SK-MEL-5 (cell line): ENCODE measurements around the gene TTC32. TPM values are rescaled to one million over a fixed set of nuclear protein-coding genes. Genes with fewer than 3 reads are reported as not detected.

ENCODE experiments used
- total RNA-seq: library from RNA; depleted of rRNA; stranded (reverse); fragments of >200 nt; shearing (Covaris generic); gene quantifications from 2 replicates; pipeline ENCODE4 v1.2.3, GENCODE V29; 2014; rRNA removed

TTC32 gene
- total RNA-seq, 1 experiment from 2014 or later = 12.2 TPM

Other genes with a start within 250 kb of the TTC32 start
- 19.5 and 20.1 TPM in 2 replicates for gene WDR35, start 88.1 kb upstream of the TTC32 start, total RNA-seq
- 0.34 TPM in 1 of 2 replicates, not detected in the other for gene MATN3, start 110.7 kb upstream of the TTC32 start, total RNA-seq
- 105 and 108 TPM in 2 replicates for gene LAPTM4A, start 149.6 kb upstream of the TTC32 start, total RNA-seq